BJ (cell line): Measurements from ENCODE around the gene UMAD1. TPM values are rescaled to one million over a fixed set of nuclear protein-coding genes. Genes with fewer than 3 reads are reported as not detected.

Experiments used
- CTCF ChIA-PET: fragments of 350-600 bp; formaldehyde crosslinking; extraction: SDS; loops from one replicate; lab custom pipeline; 2021; ENCODE audit warnings: antibody characterized with exemption, inconsistent platforms; lab: Yijun Ruan, JAX
- POLR2A ChIA-PET: fragments of 300-600 bp; sonication (Branson Sonifier 250); formaldehyde crosslinking; extraction: SDS; loops from one replicate; lab custom pipeline; 2021; ENCODE audit warnings: antibody characterized with exemption; lab: Charles Lee
- DNase-seq: peaks from one replicate; pipeline ENCODE4 v3.0.0-alpha.2; 2011; ENCODE audit warnings: low read depth
- H3K27me3 ChIP-seq: 2 replicates; pipeline ENCODE4 v1.6.0; 2011; ENCODE audit warnings: low read length; ENCODE audit not compliant: control insufficient read depth, insufficient read depth
- H3K36me3 ChIP-seq: 2 replicates; pipeline ENCODE4 v1.5.1; 2011; ENCODE audit warnings: low read length; ENCODE audit not compliant: control insufficient read depth, insufficient read depth
- H3K4me3 ChIP-seq: 2 replicates; pipeline ENCODE4 v1.5.1; 2011; ENCODE audit warnings: low read depth, mild to moderate bottlenecking, control low read depth, low read length
- polyA plus RNA-seq: library from polyadenylated mRNA; depleted of rRNA; stranded (reverse); fragments of >200 nt; gene quantifications from 2 replicates; pipeline ENCODE4 v1.2.3, GENCODE V29; 2011
- TF ChIP-seq, protein P1 (sequence below): IDR thresholded peaks from 2 replicates; pipeline ENCODE4 v1.5.1; 2011; ENCODE audit warnings: low read depth, mild to moderate bottlenecking, control low read depth, inconsistent platforms, low read length, moderate library complexity; ENCODE audit not compliant: insufficient read depth

The UMAD1 gene
- polyA plus RNA-seq, 1 experiment, result 10.1 TPM

- TF ChIP-seq, protein P1, sequence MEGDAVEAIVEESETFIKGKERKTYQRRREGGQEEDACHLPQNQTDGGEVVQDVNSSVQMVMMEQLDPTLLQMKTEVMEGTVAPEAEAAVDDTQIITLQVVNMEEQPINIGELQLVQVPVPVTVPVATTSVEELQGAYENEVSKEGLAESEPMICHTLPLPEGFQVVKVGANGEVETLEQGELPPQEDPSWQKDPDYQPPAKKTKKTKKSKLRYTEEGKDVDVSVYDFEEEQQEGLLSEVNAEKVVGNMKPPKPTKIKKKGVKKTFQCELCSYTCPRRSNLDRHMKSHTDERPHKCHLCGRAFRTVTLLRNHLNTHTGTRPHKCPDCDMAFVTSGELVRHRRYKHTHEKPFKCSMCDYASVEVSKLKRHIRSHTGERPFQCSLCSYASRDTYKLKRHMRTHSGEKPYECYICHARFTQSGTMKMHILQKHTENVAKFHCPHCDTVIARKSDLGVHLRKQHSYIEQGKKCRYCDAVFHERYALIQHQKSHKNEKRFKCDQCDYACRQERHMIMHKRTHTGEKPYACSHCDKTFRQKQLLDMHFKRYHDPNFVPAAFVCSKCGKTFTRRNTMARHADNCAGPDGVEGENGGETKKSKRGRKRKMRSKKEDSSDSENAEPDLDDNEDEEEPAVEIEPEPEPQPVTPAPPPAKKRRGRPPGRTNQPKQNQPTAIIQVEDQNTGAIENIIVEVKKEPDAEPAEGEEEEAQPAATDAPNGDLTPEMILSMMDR, result no peak
- H3K27me3 ChIP-seq, result no peaks in the 10 kb centered on the region
- DNase-seq, result no peak
- no peak overlapping the region for H3K4me3 ChIP-seq
- ChIA-PET POLR2A (no interaction called here), CTCF (interaction anchor here (0.6 to 2.2 kb wide), 3 partner anchors 33 to 523 kb away, joined by 3 to 6 read pairs (median 3); no protein-coding TSS in a partner anchor)
- H3K36me3 ChIP-seq, result no peaks in the 10 kb centered on the region
These were observed 47.8 kb downstream of the UMAD1 start for GRCh38 chr7:7688310-7688709.

- POLR2A ChIA-PET, result no interaction called here
- CTCF ChIA-PET, result interaction anchor here (1.1 to 2.2 kb wide), 2 partner anchors 33 to 522 kb away, joined by 3 to 6 read pairs; no protein-coding TSS in a partner anchor
These were observed 48.4 kb downstream of the UMAD1 start for GRCh38 chr7:7688956-7689355.

GRCh38 chr7:7693881-7694280, 53.3 kb downstream of the UMAD1 start:
- POLR2A ChIA-PET, result no interaction called here
- TF ChIP-seq, protein P1, result no peak
- H3K27me3 ChIP-seq, result no peaks in the 10 kb centered on the region
- H3K4me3 ChIP-seq, result no peak overlapping the region
- CTCF ChIA-PET, result no interaction called here
- DNase-seq, result no peak
- H3K36me3 ChIP-seq, result no peaks in the 10 kb centered on the region

More at GRCh38 chr7:7688956-7689355, 48.4 kb downstream of the UMAD1 start:
- H3K4me3 ChIP-seq, result no peak overlapping the region
- H3K36me3 ChIP-seq, result no peaks in the 10 kb centered on the region
- no peaks in the 10 kb centered on the region for H3K27me3 ChIP-seq
- DNase-seq, result no peak
- TF ChIP-seq, protein P1, result no peak

DNA sequence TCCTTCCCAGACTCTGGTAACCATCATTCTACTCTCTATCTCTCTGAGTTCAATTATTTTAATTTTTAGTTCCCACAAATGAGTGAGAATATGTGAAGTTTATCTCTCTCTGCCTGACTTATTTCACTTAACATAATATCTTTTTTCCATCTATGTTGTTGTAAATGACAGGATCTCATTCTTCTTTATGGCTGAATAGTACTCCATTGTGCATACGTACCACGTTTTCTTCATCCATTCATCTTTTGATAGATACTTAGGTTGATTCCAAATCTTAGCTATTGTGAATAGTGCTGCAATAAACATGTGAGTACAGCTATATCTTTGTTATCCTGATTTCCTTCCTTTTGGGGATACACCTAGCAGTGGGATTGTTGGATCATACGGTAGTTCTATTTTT, 54.0 kb downstream of the UMAD1 start:
- CTCF ChIA-PET, result no interaction called here
- DNase-seq, result no peak
- POLR2A ChIA-PET, result no interaction called here
- TF ChIP-seq, protein P1, result no peak
- Histone ChIP-seq H3K27me3 (no peaks in the 10 kb centered on the region), H3K4me3 (no peak overlapping the region), H3K36me3 (no peaks in the 10 kb centered on the region)

GRCh38 chr7:7695111-7695817, 54.7 kb downstream of the UMAD1 start:
- H3K4me3 ChIP-seq, result no peak overlapping the region
- H3K36me3 ChIP-seq, result no peaks in the 10 kb centered on the region
- H3K27me3 ChIP-seq, result no peaks in the 10 kb centered on the region
- TF ChIP-seq, protein P1, result no peak
- ChIA-PET CTCF (no interaction called here), POLR2A (no interaction called here)
- DNase-seq, result no peak
